AG09319 (cell line): ENCODE data around the gene ALKBH3.

Experiments used
- DNase-seq: peaks from one replicate; pipeline ENCODE4 v3.0.0-alpha.2; 2010; ENCODE audit warnings: low read depth; ENCODE audit errors: extremely low read depth
- CTCF ChIP-seq: IDR thresholded peaks from 2 replicates; pipeline ENCODE4 v1.5.1; 2011; ENCODE audit warnings: low read depth, mild to moderate bottlenecking, inconsistent platforms, low read length, moderate library complexity

The ALKBH3 gene

GRCh38 chr11:43903969-43904368 lies 23.3 kb downstream of the ALKBH3 start:
- TF ChIP-seq CTCF: no peak
- no peak for DNase-seq

- TF ChIP-seq CTCF: no peak
- DNase-seq: no peak
These were observed 24.3 kb downstream of the ALKBH3 start for GRCh38 chr11:43904742-43905535.

GRCh38 chr11:43905813-43906241 lies 25.2 kb downstream of the ALKBH3 start:
- TF ChIP-seq CTCF: no peak
- DNase-seq: no peak

- no peak for TF ChIP-seq CTCF
- DNase-seq: no peak
These were observed 26.7 kb downstream of the ALKBH3 start for GRCh38 chr11:43907028-43907975.

GRCh38 chr11:43908191-43908590 lies 27.6 kb downstream of the ALKBH3 start:
- TF ChIP-seq CTCF: no peak
- no peak for DNase-seq

- TF ChIP-seq CTCF: no peak
- DNase-seq: no peak
These were observed 28.1 kb downstream of the ALKBH3 start for GRCh38 chr11:43908683-43909082.
